Subcutaneous abdominal adipose tissue (tissue), 5 donors: ENCODE results near the gene OSTN.
"Not testable (repeated sequence)": the region's sequence is repeated elsewhere in the genome, so short reads cannot be mapped to it uniquely, and the experiment has no call there.

Experiments used
- H3K27ac ChIP-seq: one replicate; pipeline ENCODE4 v1.7.0; 2013; ENCODE audit warnings: low read depth, mild to moderate bottlenecking, inconsistent platforms, low read length, moderate library complexity
- H3K27me3 ChIP-seq, 5 donors: one replicate each; pipeline ENCODE4 v1.7.0; 2013; ENCODE audit warnings: low read length in 5 of 5, inconsistent platforms in 1 of 5; ENCODE audit not compliant: control insufficient read depth in 5 of 5, insufficient read depth in 4 of 5
- H3K36me3 ChIP-seq, 5 donors: one replicate each; pipeline ENCODE4 v1.7.0; 2013; ENCODE audit warnings: low read length in 5 of 5; ENCODE audit not compliant: control insufficient read depth in 5 of 5, insufficient read depth in 5 of 5
- H3K4me1 ChIP-seq, 5 donors: one replicate each; pipeline ENCODE4 v1.7.0; 2013; ENCODE audit warnings: low read length in 5 of 5, mild to moderate bottlenecking in 3 of 5, moderate library complexity in 1 of 5; ENCODE audit not compliant: control insufficient read depth in 5 of 5, insufficient read depth in 5 of 5
- H3K4me3 ChIP-seq, 5 donors: one replicate each; pipeline ENCODE4 v1.7.0; 2013; ENCODE audit warnings: low read length in 5 of 5, low read depth in 1 of 5
- H3K9ac ChIP-seq, 5 donors: one replicate each; pipeline ENCODE4 v1.7.0; 2013; ENCODE audit warnings: low read length in 5 of 5, mild to moderate bottlenecking in 4 of 5, moderate library complexity in 3 of 5
- H3K9me3 ChIP-seq, 5 donors: one replicate each; pipeline ENCODE4 v1.7.0; 2013; ENCODE audit warnings: low read length in 5 of 5; ENCODE audit not compliant: control insufficient read depth in 5 of 5
- donor health status: healthy.
- donor health status: healthy.
- donor health status: healthy.
- donor health status: healthy.
- donor health status: healthy.

The OSTN gene

GRCh38 chr3:191260431-191261303 is 61.6 kb downstream of the OSTN start:
- Histone ChIP-seq H3K9ac (no peak overlapping the region), H3K4me3 (no peak overlapping the region), H3K4me1 (peaks cover 0 to 5% (median 0%) of the 10 kb centered on the region in 5 donors), H3K27ac (no peak overlapping the region), H3K27me3 (no peaks in the 10 kb centered on the region), H3K36me3 (no peaks in the 10 kb centered on the region), H3K9me3 (no peaks in the 10 kb centered on the region)

- Histone ChIP-seq H3K36me3 (no peaks in the 10 kb centered on the region), H3K9ac (no peak overlapping the region), H3K27me3 (no peaks in the 10 kb centered on the region), H3K4me3 (no peak overlapping the region), H3K9me3 (no peaks in the 10 kb centered on the region), H3K27ac (no peak overlapping the region), H3K4me1 (peaks cover 0 to 5% (median 0%) of the 10 kb centered on the region in 5 donors)
Measured at GRCh38 chr3:191261304-191261638, 62.2 kb downstream of the OSTN start.

- Histone ChIP-seq H3K27me3 (no peaks in the 10 kb centered on the region), H3K4me1 (peaks cover 0 to 5% (median 0%) of the 10 kb centered on the region in 5 donors), H3K4me3 (no peak overlapping the region), H3K27ac (no peak overlapping the region), H3K9ac (no peak overlapping the region), H3K9me3 (no peaks in the 10 kb centered on the region), H3K36me3 (no peaks in the 10 kb centered on the region)
Measured at GRCh38 chr3:191262650-191263049, 63.6 kb downstream of the OSTN start.

- Histone ChIP-seq H3K4me3 (peak overlapping the region in 1 of 5 donors; percentile 49), H3K4me1 (peaks cover 0 to 5% (median 0%) of the 10 kb centered on the region in 5 donors), H3K27me3 (no peaks in the 10 kb centered on the region), H3K36me3 (no peaks in the 10 kb centered on the region), H3K9me3 (peaks cover 0 to 3% (median 0%) of the 10 kb centered on the region in 5 donors), H3K27ac (no peak overlapping the region), H3K9ac (no peak overlapping the region)
Measured at GRCh38 chr3:191263365-191263764, 64.3 kb downstream of the OSTN start.

GRCh38 chr3:191263850-191264249 is 64.8 kb downstream of the OSTN start:
- no peaks in the 10 kb centered on the region for H3K27me3 ChIP-seq
- no peak overlapping the region for H3K4me3 ChIP-seq
- no peak overlapping the region for H3K9ac ChIP-seq
- H3K9me3 ChIP-seq: peaks cover 0 to 3% (median 0%) of the 10 kb centered on the region in 5 donors
- H3K27ac ChIP-seq: no peak overlapping the region
- H3K4me1 ChIP-seq: peaks cover 0 to 5% (median 0%) of the 10 kb centered on the region in 5 donors
- no peaks in the 10 kb centered on the region for H3K36me3 ChIP-seq

GRCh38 chr3:191268737-191269136 is 69.7 kb downstream of the OSTN start:
- H3K9ac ChIP-seq: no peak overlapping the region
- H3K9me3 ChIP-seq: peaks cover 0 to 3% (median 0%) of the 10 kb centered on the region in 5 donors
- no peak overlapping the region for H3K27ac ChIP-seq
- H3K27me3 ChIP-seq: no peaks in the 10 kb centered on the region
- no peak overlapping the region for H3K4me3 ChIP-seq
- H3K4me1 ChIP-seq: peaks cover 0 to 5% (median 0%) of the 10 kb centered on the region in 5 donors
- no peaks in the 10 kb centered on the region for H3K36me3 ChIP-seq

GRCh38 chr3:191269289-191270085 is 70.4 kb downstream of the OSTN start:
- Histone ChIP-seq H3K9ac (no peak overlapping the region), H3K27me3 (no peaks in the 10 kb centered on the region), H3K27ac (no peak overlapping the region), H3K4me3 (no peak overlapping the region), H3K4me1 (peaks cover 0 to 5% (median 0%) of the 10 kb centered on the region in 5 donors), H3K9me3 (peaks cover 0 to 3% (median 0%) of the 10 kb centered on the region in 5 donors), H3K36me3 (no peaks in the 10 kb centered on the region)

- H3K9ac ChIP-seq, H3K4me3 ChIP-seq, H3K27me3 ChIP-seq, H3K27ac ChIP-seq, H3K4me1 ChIP-seq, H3K36me3 ChIP-seq, H3K9me3 ChIP-seq: not testable (repeated sequence)
Measured at GRCh38 chr3:191275244-191275643, 76.2 kb downstream of the OSTN start.

GRCh38 chr3:191275751-191276150 is 76.7 kb downstream of the OSTN start:
- Histone ChIP-seq H3K9me3 (no peaks in the 10 kb centered on the region), H3K9ac (no peak overlapping the region), H3K4me1 (no peaks in the 10 kb centered on the region), H3K27ac (no peak overlapping the region), H3K27me3 (no peaks in the 10 kb centered on the region), H3K4me3 (no peak overlapping the region), H3K36me3 (no peaks in the 10 kb centered on the region)

- no peak overlapping the region for H3K27ac ChIP-seq
- no peaks in the 10 kb centered on the region for H3K27me3 ChIP-seq
- H3K4me3 ChIP-seq: no peak overlapping the region
- peaks cover 0 to 3% (median 0%) of the 10 kb centered on the region in 5 donors for H3K4me1 ChIP-seq
- no peaks in the 10 kb centered on the region for H3K36me3 ChIP-seq
- no peak overlapping the region for H3K9ac ChIP-seq
- H3K9me3 ChIP-seq: no peaks in the 10 kb centered on the region
Measured at GRCh38 chr3:191280111-191280510, 81.1 kb downstream of the OSTN start.
